ENCODE results near the gene SLC7A10.
A peak's percentile ranks its signal among the peaks of the same experiment; 100 is the strongest.
"Not testable (repeated sequence)": the region's sequence is repeated elsewhere in the genome, so short reads cannot be mapped to it uniquely, and the experiment has no call there.

SLC7A10 gene

DNA sequence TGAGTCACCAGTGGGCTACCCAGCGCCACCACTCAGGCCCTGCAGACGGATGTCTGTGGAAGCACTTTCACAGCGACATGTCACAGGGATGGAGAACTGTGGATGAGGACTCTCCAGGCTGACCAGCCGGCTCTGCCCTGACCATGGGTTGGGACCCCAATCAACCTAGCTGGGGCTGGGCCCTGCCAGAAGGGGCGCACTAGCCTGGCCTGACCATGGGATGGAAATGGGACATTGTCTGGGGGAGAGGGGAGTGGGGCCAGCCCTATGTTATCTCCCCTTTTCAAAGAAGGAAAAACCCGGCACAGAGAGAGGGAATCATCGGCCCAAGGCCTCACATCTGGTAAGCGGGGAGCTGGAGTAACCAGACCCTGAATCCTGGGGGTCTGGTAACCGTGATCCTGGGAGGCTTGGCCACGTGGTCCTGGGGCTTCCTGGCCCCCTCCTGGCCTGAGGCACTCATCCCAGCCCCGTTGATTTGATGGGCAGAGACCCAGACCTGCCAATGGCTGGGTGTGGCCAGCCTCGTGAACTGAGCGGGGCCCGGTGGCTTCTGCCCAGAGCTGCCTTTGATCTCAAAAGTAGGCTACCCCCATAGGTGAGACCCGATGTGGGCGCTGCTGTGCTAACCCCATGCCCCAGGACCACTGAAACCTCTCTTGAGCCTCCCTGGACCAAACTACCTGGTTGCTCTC lies 11.2 kb upstream of the SLC7A10 start:
- no peak for DNase-seq (ENCODE audit: low read depth)

- DNase-seq (ENCODE audit: low read depth) = no peak
These were observed 10.3 kb upstream of the SLC7A10 start for GRCh38 chr19:33235996-33236350.

DNA sequence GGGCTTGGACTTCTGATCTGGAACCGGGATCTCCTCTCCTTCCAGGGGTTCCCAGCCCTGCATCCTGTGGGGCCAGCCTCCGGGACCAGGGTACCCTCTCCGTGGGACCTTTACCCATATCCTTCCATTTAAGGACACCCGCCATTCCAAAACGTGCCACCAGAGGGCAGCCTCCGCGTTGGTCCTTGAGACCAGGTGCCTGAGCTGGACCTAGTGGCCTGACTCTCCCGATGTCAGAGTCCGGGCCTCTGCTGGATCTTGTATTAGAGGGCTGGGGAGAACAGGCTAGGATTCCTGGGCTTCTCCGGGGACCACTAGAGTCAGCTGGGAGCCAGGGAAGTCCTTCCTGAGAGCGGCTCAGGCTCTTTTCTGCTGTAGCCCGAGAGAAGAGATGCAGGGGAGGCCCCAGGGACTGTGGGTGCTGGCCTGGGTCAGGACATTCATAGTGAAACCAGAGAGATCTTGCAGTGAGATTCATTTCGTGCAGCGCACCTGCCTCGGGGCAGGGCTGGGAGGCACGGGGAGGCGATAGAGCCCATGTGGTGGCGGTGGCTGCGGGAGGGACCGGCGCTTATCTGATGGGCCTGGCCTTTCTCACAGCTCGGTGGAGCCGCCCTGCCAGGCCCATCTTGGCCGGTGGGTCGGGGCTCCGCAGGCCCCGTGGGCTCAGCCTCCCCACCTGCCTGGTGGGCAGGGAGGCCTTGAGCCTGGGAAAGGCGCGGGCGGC lies 9.8 kb upstream of the SLC7A10 start:
- peak; percentile 32 for DNase-seq (ENCODE audit: low read depth)

GRCh38 chr19:33234736-33235135 lies 9.1 kb upstream of the SLC7A10 start:
- DNase-seq (ENCODE audit: low read depth) = no peak

- no peak for DNase-seq (ENCODE audit: low read depth)
These were observed 8.4 kb upstream of the SLC7A10 start for GRCh38 chr19:33234092-33234491.

DNA sequence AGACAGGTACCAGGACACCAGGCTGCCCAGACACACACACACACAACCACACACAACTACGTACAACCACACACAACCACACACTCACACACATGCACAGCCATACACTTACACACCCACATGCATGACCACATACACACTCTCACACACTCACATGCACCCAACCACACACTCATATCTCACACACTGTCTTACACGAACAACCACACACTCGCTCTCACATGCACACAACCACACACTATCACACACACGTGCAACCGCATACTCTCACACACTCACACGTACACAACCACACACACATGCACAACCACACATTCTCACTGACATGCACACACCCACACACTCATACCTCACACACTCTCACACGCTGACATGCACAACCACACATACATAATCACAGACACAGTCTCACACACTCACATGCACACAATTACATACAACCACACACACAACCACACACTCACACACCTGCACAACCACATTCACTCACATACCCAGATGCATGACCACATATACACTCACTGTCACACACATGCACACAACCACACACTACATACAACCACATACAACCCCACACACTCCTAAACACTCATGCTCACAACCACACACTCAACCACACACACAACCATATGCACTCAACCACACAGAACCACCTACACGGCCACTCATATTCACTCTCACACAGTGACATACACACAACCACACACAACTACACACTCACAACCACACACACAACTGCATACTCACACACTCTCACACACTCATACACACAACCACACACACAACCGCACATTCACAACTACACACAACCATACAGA lies 7.6 kb upstream of the SLC7A10 start:
- DNase-seq (ENCODE audit: low read depth) = no peak

DNA sequence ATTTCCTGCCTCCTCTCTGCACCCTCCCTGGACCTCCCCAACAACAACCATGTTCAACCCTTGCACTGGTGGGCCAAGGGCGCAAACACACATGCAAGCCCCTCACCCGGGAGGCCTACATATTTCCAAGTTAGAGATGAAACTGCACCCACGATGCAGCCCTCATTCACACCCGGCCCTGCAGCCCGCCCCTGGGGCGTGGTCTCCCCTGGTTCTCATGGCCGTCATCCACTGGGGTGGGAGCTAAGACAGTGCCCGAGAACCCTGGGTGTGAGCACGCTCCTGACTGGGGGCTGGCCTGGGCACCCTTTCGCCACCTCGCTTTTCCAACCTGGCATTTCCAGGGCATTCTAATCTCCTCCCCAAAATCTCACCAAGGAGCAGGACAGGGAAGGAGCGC lies 7.0 kb upstream of the SLC7A10 start:
- no peak for DNase-seq (ENCODE audit: low read depth)

DNA sequence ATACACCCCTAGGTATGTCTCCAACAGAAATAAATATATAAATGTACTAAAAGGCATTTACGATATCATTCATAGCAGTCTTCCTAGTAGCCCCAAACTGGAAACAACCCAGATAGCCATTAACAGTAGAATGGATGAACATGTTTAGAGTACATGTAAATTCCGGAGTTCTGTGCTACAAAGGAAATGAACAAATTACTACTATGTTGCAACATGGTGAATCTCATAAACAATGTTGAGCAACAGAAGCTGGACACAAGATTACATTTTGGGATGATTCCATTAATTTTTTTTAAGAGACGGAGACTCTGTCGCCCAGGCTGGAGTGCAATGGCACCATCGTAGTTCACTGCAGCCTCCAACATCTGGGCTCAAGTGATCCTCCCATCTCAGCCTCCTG lies 5.9 kb upstream of the SLC7A10 start:
- DNase-seq (ENCODE audit: low read depth) = no peak

DNA sequence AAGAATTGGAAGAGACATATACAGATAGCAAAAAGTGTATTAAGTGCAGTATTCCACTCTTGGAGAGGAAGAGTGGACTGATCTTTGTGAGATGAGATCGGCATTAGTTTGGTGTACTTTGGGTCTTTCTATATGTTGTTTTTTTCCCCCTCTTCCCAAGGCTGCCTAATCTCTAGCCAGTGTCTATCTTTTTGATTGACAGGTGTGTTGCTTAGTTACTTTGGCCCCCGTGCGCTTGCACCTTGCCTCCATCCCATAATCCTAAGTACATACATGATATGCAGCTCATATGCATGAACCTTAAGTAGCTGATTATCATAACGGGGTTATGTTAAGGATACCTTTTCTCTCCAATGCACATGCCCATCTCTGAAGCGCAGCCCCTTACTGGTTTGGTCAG lies 4.3 kb upstream of the SLC7A10 start:
- DNase-seq (ENCODE audit: low read depth) = no peak

GRCh38 chr19:33227870-33228599 lies 2.4 kb upstream of the SLC7A10 start:
- DNase-seq (ENCODE audit: low read depth) = no peak

DNA sequence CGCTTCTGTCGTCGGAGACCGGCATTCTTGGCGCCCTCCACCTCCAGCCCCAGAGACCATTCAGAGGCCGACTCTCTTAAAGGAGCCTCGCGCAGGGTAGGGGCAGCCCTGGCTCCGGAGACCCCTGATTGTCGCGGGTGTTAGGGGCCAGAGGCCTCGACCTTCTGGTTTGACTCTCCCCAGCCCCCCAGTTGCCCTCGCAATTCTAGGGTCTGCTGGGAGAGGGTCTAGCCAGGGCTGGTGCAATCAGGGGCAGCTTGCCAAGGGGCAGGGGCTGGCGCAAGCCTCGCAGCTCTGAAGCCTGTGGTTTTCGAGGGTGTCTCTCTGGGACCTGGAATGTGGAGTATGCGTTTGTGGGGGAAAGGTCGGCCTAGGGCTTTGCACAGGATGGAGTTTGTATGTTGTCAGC lies 1.6 kb upstream of the SLC7A10 start:
- DNase-seq (ENCODE audit: low read depth) = no peak

- no peak for DNase-seq (ENCODE audit: low read depth)
These were observed 1.0 kb upstream of the SLC7A10 start for GRCh38 chr19:33226550-33227241.

- DNase-seq (ENCODE audit: low read depth) = no peak
These were observed 774 bp downstream of the SLC7A10 start for GRCh38 chr19:33224694-33225457.

- not testable (repeated sequence) for DNase-seq (ENCODE audit: low read depth)
These were observed 3.4 kb downstream of the SLC7A10 start for GRCh38 chr19:33222255-33222654.

DNA sequence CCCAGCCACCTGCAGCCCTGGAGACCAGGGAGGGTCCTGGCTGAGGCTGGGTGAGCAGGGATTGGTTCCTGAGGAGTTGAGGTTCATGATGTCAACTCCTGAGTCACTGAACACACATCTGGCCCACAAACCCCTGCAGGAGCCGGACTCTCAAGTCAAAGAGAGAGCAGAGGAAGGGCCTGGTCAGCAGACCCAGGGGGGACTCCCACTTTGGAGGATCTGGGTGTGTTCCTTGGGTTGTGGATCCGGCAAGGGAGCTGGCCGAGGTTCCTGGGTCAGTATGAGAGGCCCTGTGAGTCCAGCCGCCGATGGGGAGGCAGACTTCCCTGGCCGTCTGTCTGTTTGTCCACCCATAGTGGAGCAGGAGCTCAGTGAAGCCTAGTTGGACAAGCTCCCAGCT lies 4.0 kb downstream of the SLC7A10 start:
- DNase-seq (ENCODE audit: low read depth) = no peak

- no peak for DNase-seq (ENCODE audit: low read depth)
These were observed 4.9 kb downstream of the SLC7A10 start for GRCh38 chr19:33220735-33221134.

DNA sequence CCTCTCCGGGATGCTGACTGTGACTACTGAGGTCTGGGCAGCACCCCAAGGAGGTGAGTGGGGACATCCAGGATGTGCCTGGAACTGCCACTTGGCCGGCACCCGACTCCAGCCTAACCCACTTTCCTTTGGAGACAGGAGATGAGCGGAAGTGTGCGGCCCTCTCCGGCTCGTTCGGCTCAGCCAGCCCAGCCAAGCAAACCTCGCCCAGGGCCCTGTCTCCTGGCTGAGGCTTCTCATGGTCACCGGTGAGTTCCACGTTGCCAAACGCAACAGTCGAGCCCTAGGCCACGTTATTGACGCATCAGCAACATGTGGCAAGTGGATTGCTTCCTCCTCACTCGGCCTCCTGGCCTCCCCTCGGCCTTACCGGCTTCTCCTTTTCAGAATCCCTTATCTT lies 5.5 kb downstream of the SLC7A10 start:
- no peak for DNase-seq (ENCODE audit: low read depth)

GRCh38 chr19:33219261-33219815 lies 6.3 kb downstream of the SLC7A10 start:
- no peak for DNase-seq (ENCODE audit: low read depth)

DNA sequence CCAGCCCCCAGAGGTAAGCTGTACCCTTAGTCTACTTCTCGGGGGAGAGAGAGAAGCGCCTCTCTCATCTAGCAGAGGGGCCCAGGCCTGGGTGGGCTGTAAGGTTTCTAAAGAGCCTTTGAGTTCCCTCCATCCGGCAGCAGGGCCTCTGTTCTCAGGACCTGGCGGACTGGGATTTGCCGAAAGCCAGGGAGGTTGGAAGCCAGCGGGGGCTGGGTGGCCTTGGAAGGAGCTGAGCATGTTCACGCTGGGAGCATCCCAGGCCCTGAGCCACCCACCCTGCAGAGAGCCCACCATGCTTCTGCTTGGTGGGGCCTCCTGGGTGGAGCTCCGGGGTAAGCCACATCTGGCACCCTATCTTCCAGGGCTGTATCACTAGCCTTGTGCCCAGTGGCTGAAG lies 7.8 kb downstream of the SLC7A10 start:
- DNase-seq (ENCODE audit: low read depth) = no peak

DNA sequence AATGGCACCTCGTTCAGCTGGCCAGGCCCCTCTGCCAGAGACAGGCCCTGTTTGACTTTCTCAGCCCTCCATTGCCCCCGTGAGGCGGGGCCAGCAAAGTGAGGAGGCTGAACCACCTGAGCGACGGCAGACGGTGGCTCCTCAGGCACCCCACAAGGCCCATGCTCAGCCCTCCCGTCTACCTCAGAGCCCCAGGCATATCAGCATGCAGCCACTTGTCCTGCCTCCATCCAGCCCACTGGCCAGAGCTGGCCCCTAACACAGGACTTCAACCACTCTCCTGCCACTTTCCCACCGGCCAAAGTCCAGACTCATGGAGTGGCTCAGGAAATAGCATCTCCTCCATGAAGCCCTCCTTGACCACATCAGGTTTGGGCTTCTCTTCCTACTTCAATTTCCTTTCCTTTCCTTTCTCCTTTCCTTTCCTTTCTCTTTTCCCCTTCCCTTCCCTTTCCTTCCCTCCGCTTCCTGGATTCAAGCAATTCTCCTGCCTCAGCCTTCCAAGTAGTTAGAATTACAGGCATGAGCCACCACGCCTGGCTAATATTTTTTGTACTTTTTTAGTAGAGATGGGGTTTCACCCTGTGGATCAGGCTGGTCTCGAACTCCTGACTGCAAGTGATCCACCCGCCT lies 9.3 kb downstream of the SLC7A10 start:
- no peak for DNase-seq (ENCODE audit: low read depth)

All from stromal cell of bone marrow (primary cell).